ENCODE measurements around the gene LDB3.

- TF ChIP-seq CTCF (IDR thresholded peaks at IDR 0.05) (no peak), POLR2AphosphoS5 (IDR thresholded peaks at IDR 0.05) (peak in 1 of 4 donors; percentile 12), POLR2A (IDR thresholded peaks at IDR 0.05) (no peak), EP300 (IDR thresholded peaks at IDR 0.05) (no peak)
Observed at GRCh38 chr10:86630079-86630478, 38.2 kb upstream of the LDB3 start.
